ENCODE measurements around the gene GLI2. TPM values are rescaled to one million over a fixed set of nuclear protein-coding genes. Genes with fewer than 3 reads are reported as not detected.

GLI2 gene
- total and polyA plus RNA-seq, 2 donors (not counting 1 experiment from before 2014, with no cell fraction given): 2.8 to 3.3 TPM

DNA sequence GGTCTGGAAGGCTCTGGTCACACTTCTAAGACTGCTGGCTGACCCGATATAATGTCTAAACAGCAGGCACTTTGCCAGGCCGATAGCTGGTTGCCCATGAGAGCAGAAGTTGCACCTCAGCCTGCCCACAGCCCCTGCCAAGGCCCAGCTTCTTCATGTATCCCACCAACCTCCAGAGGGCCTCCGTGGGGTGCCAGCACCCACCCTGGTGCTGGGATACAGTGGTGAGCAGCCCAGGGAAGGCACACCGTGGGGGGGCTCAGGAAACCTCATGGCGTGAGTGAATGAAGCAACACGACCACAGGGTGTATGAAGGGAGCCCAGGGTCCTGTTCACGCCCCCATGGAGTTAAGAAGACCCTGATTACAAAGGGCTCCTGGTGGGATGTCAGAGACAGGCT, 16.2 kb upstream of the GLI2 start:
- Histone ChIP-seq H3K4me3 (replicated peaks in 1 of 4; ENCODE audit: control extremely low read depth in 1 of 4, insufficient read depth in 1 of 4, low read depth in 3 of 4, low read length in 4 of 4) (no peak overlapping the region), H3K79me2 (ENCODE audit: control insufficient read depth, insufficient read depth, low read length) (no peaks in the 10 kb centered on the region), H3K27me3 (ENCODE audit: control insufficient read depth, insufficient read depth, low read length) (no peaks in the 10 kb centered on the region), H3K9ac (ENCODE audit: insufficient read depth, low read length) (no peak overlapping the region), H3K27ac (ENCODE audit: insufficient read depth, low read length) (no peak overlapping the region), H2AFZ (ENCODE audit: low read length) (no peak overlapping the region), H3K4me1 (ENCODE audit: control insufficient read depth, extremely low read depth, insufficient read depth, low read length) (peaks cover 11% of the 10 kb centered on the region), H3K4me2 (ENCODE audit: extremely low read depth, insufficient read depth, low read length) (no peak overlapping the region), H4K20me1 (ENCODE audit: control insufficient read depth, extremely low read depth, insufficient read depth, low read length) (no peaks in the 10 kb centered on the region), H3K9me3 (ENCODE audit: control insufficient read depth, insufficient read depth, low read depth, low read length) (no peaks in the 10 kb centered on the region), H3K36me3 (ENCODE audit: control insufficient read depth, insufficient read depth, low read length) (no peaks in the 10 kb centered on the region)
- no peak for TF ChIP-seq EZH2 (IDR thresholded peaks at IDR 0.05; ENCODE audit: low read length, missing control alignments)
- TF ChIP-seq, protein P1, sequence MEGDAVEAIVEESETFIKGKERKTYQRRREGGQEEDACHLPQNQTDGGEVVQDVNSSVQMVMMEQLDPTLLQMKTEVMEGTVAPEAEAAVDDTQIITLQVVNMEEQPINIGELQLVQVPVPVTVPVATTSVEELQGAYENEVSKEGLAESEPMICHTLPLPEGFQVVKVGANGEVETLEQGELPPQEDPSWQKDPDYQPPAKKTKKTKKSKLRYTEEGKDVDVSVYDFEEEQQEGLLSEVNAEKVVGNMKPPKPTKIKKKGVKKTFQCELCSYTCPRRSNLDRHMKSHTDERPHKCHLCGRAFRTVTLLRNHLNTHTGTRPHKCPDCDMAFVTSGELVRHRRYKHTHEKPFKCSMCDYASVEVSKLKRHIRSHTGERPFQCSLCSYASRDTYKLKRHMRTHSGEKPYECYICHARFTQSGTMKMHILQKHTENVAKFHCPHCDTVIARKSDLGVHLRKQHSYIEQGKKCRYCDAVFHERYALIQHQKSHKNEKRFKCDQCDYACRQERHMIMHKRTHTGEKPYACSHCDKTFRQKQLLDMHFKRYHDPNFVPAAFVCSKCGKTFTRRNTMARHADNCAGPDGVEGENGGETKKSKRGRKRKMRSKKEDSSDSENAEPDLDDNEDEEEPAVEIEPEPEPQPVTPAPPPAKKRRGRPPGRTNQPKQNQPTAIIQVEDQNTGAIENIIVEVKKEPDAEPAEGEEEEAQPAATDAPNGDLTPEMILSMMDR (conservative IDR thresholded peaks at IDR 0.05 in 1 of 2, IDR thresholded peaks at IDR 0.05 in 1 of 2; ENCODE audit: low read depth in 1 of 2, low read length in 2 of 2): no peak
- DNase-seq (ENCODE audit: low read depth in 2 of 2): no peak

DNA sequence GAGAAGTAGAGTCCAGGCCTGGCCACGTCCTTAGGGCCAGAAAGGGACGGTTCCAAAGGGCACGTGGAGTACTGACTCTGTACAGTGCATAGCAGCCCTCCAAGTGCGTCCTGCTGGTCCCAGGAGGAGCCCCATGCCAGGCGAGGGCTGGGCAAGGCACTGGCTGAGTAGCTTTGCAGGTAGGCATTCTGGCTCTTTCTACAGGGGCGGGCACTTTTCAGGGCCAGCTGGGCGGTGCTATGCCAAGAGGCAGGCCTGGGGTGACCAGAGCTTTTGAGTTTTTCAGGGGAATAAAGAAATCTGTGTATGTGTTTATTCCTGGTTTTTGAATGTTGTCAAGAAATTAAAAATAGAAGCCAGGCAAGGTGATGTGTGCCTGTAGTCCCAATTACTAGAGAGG, 15.4 kb upstream of the GLI2 start:
- DNase-seq (ENCODE audit: low read depth in 2 of 2): no peak
- H2AFZ ChIP-seq (ENCODE audit: low read length): no peak overlapping the region
- H3K9ac ChIP-seq (ENCODE audit: insufficient read depth, low read length): no peak overlapping the region
- no peaks in the 10 kb centered on the region for H3K9me3 ChIP-seq (ENCODE audit: control insufficient read depth, insufficient read depth, low read depth, low read length)
- peaks cover 11% of the 10 kb centered on the region for H3K4me1 ChIP-seq (ENCODE audit: control insufficient read depth, extremely low read depth, insufficient read depth, low read length)
- H3K27ac ChIP-seq (ENCODE audit: insufficient read depth, low read length): no peak overlapping the region
- TF ChIP-seq EZH2 (IDR thresholded peaks at IDR 0.05; ENCODE audit: low read length, missing control alignments): no peak
- TF ChIP-seq, protein P1 (conservative IDR thresholded peaks at IDR 0.05 in 1 of 2, IDR thresholded peaks at IDR 0.05 in 1 of 2; ENCODE audit: low read depth in 1 of 2, low read length in 2 of 2): no peak
- no peaks in the 10 kb centered on the region for H3K36me3 ChIP-seq (ENCODE audit: control insufficient read depth, insufficient read depth, low read length)
- no peaks in the 10 kb centered on the region for H3K79me2 ChIP-seq (ENCODE audit: control insufficient read depth, insufficient read depth, low read length)
- H3K27me3 ChIP-seq (ENCODE audit: control insufficient read depth, insufficient read depth, low read length): no peaks in the 10 kb centered on the region
- no peak overlapping the region for H3K4me2 ChIP-seq (ENCODE audit: extremely low read depth, insufficient read depth, low read length)
- H4K20me1 ChIP-seq (ENCODE audit: control insufficient read depth, extremely low read depth, insufficient read depth, low read length): no peaks in the 10 kb centered on the region
- H3K4me3 ChIP-seq (replicated peaks in 1 of 4; ENCODE audit: control extremely low read depth in 1 of 4, insufficient read depth in 1 of 4, low read depth in 3 of 4, low read length in 4 of 4): no peak overlapping the region

DNA sequence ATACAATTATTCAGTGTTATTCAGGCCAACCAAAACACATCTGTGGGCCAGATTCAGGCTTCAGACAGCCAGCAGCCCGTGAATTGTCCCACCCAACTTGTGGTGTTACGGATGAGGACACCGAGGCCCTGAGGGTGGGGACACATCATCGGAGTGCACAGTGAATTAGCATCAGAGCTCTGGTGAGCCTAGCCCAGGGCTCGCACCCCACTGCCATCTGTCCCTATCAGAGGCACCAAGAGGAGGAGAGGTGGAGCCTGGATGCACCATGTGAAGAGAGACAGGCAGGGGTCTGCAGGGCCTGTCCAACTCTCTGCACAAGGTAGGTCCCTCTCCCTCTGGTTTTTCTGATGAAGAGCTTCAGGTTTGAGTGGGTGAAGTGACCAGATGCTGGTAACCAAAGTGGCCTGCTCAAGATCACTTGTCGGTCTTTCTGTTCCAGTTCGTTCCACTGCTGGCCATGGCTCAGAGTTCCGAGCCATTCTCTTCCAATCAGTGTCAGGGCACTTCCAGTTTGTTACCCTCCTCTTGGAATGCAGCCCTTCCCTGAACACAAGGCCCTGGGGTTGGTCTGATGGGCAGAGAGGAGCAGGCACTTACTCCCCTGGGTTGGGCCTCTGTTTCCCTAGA, 14.8 kb upstream of the GLI2 start:
- Histone ChIP-seq H3K36me3 (ENCODE audit: control insufficient read depth, insufficient read depth, low read length) (no peaks in the 10 kb centered on the region), H3K79me2 (ENCODE audit: control insufficient read depth, insufficient read depth, low read length) (no peaks in the 10 kb centered on the region), H3K4me3 (replicated peaks in 1 of 4; ENCODE audit: control extremely low read depth in 1 of 4, insufficient read depth in 1 of 4, low read depth in 3 of 4, low read length in 4 of 4) (no peak overlapping the region), H3K27ac (ENCODE audit: insufficient read depth, low read length) (no peak overlapping the region), H4K20me1 (ENCODE audit: control insufficient read depth, extremely low read depth, insufficient read depth, low read length) (no peaks in the 10 kb centered on the region), H3K27me3 (ENCODE audit: control insufficient read depth, insufficient read depth, low read length) (no peaks in the 10 kb centered on the region), H3K9ac (ENCODE audit: insufficient read depth, low read length) (no peak overlapping the region), H3K4me1 (ENCODE audit: control insufficient read depth, extremely low read depth, insufficient read depth, low read length) (peaks cover 11% of the 10 kb centered on the region), H3K4me2 (ENCODE audit: extremely low read depth, insufficient read depth, low read length) (no peak overlapping the region), H2AFZ (ENCODE audit: low read length) (no peak overlapping the region), H3K9me3 (ENCODE audit: control insufficient read depth, insufficient read depth, low read depth, low read length) (no peaks in the 10 kb centered on the region)
- TF ChIP-seq EZH2 (IDR thresholded peaks at IDR 0.05; ENCODE audit: low read length, missing control alignments): no peak
- TF ChIP-seq, protein P1 (conservative IDR thresholded peaks at IDR 0.05 in 1 of 2, IDR thresholded peaks at IDR 0.05 in 1 of 2; ENCODE audit: low read depth in 1 of 2, low read length in 2 of 2): no peak
- DNase-seq (ENCODE audit: low read depth in 2 of 2): no peak

All from fibroblast of lung (primary cell).